ENCODE measurements around the gene RPAP3. TPM values are rescaled to one million over a fixed set of nuclear protein-coding genes. Genes with fewer than 3 reads are reported as not detected.

RPAP3 gene
- total RNA-seq, 1 donor from 2014 or later, result 19.9 TPM

DNA sequence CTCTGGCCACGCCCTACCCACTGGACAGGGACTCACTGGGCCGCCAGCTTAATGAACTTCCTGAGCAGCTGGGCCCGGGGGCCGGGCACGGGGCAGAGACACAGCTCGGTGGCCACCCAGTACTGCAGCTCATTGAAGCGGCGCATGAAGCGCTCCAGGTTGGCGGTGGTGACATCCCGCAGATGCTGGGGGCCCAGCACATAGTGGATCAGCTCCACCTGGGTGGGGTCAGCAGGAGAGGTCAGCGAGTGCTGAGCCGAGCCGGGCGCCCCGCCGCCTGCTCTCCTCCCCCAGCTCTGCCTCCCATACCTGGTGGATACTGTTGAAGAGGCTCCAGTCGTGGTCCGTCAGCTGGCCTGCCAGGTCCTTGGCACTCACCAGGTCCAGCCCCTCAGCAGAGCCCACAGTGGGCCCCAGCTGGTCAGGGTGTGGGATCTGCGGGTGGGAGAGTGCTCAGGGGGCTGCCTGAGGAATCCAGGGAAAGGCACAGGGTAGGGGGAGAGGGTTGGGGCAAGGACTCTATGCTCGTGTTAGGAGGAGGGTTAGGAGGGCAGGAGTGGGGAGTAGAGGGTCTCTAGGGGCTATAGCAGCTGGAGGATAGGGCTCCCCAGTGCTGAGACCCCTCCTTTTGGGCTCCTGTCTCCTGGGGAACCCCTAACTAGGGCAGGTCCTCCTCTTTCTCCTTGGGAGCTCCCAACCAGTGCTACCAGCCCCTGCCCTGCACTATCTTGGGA lies 34.9 kb upstream of the RPAP3 start:
- no peaks in the 10 kb centered on the region for H3K27me3 ChIP-seq
- intact Hi-C loops (cut with DNase I), result no loop called here
- H3K4me1 ChIP-seq, result peaks cover 52% of the 10 kb centered on the region
- H3K27ac ChIP-seq, result peak overlapping the region; percentile 47
- TF ChIP-seq, protein P1, sequence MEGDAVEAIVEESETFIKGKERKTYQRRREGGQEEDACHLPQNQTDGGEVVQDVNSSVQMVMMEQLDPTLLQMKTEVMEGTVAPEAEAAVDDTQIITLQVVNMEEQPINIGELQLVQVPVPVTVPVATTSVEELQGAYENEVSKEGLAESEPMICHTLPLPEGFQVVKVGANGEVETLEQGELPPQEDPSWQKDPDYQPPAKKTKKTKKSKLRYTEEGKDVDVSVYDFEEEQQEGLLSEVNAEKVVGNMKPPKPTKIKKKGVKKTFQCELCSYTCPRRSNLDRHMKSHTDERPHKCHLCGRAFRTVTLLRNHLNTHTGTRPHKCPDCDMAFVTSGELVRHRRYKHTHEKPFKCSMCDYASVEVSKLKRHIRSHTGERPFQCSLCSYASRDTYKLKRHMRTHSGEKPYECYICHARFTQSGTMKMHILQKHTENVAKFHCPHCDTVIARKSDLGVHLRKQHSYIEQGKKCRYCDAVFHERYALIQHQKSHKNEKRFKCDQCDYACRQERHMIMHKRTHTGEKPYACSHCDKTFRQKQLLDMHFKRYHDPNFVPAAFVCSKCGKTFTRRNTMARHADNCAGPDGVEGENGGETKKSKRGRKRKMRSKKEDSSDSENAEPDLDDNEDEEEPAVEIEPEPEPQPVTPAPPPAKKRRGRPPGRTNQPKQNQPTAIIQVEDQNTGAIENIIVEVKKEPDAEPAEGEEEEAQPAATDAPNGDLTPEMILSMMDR (IDR thresholded peaks at IDR 0.05), result no peak
- H3K36me3 ChIP-seq, result no peaks in the 10 kb centered on the region
- ATAC-seq, result no peak
- no peak for DNase-seq
- no peak overlapping the region for H3K4me3 ChIP-seq
- no peaks in the 10 kb centered on the region for H3K9me3 ChIP-seq

DNA sequence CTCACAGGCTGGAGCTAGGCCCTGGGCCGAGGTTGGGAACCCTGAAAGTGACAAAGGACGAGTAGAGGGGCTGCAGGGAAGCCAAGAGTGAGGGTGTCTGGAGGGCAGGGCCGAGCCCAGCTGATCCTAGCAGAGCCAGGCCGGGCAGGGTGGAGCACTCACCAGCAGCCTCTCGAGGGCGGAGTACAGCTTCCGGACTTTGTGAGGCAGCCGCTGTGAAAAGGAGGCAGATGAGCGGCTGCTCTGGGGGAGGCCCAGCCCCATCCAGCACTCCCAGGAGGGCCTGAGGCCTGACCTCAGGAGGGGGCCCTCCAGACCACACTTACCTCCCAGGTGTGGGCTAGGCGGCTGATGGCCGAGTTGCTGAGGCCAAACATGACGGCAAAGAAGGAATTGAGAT lies 34.1 kb upstream of the RPAP3 start:
- peaks cover 60% of the 10 kb centered on the region for H3K4me1 ChIP-seq
- DNase-seq (no peak), ATAC-seq (no peak)
- intact Hi-C loops (cut with DNase I), result no loop called here
- H3K4me3 ChIP-seq, result no peak overlapping the region
- H3K36me3 ChIP-seq, result no peaks in the 10 kb centered on the region
- no peaks in the 10 kb centered on the region for H3K27me3 ChIP-seq
- no peaks in the 10 kb centered on the region for H3K9me3 ChIP-seq
- TF ChIP-seq, protein P1 (IDR thresholded peaks at IDR 0.05), result no peak
- H3K27ac ChIP-seq, result peak overlapping the region; percentile 25

DNA sequence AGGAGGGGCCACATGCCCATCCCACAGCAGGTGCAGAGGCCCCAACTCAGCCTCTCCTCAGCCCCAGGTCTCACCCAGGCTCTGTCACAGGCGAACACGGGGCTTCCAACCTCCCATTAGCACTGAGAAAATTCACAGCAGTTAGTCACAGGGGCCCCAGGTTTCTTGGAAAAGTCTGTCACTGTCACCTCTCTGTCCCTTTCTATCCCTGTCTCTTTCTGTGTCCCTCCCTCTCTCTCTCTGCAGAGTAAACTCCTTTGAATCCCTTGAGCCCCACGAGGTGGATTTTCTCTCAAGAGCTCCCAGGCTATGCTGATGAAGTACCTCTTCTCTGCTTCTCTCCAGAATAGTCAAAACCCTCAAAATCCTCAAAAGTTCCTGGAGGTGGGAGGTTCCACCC lies 33.5 kb upstream of the RPAP3 start:
- ATAC-seq, result no peak
- H3K36me3 ChIP-seq, result no peaks in the 10 kb centered on the region
- no peak overlapping the region for H3K27ac ChIP-seq
- H3K27me3 ChIP-seq, result no peaks in the 10 kb centered on the region
- intact Hi-C loops (cut with DNase I), result no loop called here
- TF ChIP-seq, protein P1 (IDR thresholded peaks at IDR 0.05), result no peak
- no peak overlapping the region for H3K4me3 ChIP-seq
- H3K9me3 ChIP-seq, result no peaks in the 10 kb centered on the region
- H3K4me1 ChIP-seq, result peaks cover 61% of the 10 kb centered on the region
- no peak for DNase-seq

GRCh38 chr12:47737936-47738594 lies 32.2 kb upstream of the RPAP3 start:
- ATAC-seq (no peak), DNase-seq (no peak)
- no peaks in the 10 kb centered on the region for H3K9me3 ChIP-seq
- H3K36me3 ChIP-seq, result no peaks in the 10 kb centered on the region
- no peak overlapping the region for H3K4me3 ChIP-seq
- peaks cover 61% of the 10 kb centered on the region for H3K4me1 ChIP-seq
- TF ChIP-seq, protein P1 (IDR thresholded peaks at IDR 0.05), result no peak
- intact Hi-C loops (cut with DNase I), result no loop called here
- no peaks in the 10 kb centered on the region for H3K27me3 ChIP-seq
- peak overlapping the region; percentile 44 for H3K27ac ChIP-seq

DNA sequence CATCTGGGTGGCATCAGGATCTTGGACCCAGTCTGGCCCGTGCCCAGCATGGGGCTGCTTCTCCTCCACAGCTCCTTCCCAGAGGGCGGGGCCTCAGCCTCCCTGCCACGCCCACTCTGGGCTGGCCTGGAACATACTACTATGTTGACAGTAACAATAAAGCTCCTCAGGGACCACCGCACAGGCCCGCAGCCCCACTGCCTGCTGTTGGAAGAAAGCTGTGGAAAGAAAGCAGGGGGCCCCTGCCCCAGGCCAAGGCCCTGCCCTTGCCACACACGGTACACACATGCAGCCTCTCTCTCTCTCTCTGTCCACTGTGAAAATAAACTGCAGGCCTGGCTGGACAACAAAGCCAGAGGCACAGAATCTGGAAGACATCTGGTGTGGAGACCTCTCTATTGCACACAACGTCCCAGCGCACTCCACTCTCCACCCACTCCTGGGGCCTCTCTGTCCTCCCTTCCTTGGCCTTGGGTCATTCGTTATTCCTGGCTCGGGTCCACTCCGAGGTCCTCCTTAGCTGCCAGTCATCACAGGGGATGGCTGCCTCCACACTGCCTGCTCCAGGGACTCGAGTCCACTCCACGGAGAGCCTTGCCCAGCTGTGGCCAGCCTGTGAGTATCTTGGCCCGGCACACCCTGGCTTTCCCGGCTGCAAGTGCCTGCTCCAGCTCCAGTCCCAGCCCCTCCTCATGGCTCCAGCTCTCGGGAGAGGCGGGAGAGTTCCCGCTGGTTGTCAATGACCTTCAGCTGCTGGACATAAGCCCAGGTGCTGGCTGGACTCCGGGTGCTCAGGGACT lies 31.2 kb upstream of the RPAP3 start:
- Histone ChIP-seq H3K9me3 (no peaks in the 10 kb centered on the region), H3K4me3 (no peak overlapping the region), H3K27ac (peak overlapping the region; percentile 78), H3K36me3 (no peaks in the 10 kb centered on the region), H3K27me3 (no peaks in the 10 kb centered on the region), H3K4me1 (peaks cover 59% of the 10 kb centered on the region)
- intact Hi-C loops (cut with DNase I), result no loop called here
- peak; percentile 86 for ATAC-seq
- TF ChIP-seq, protein P1 (IDR thresholded peaks at IDR 0.05), result no peak
- peak; percentile 93 for DNase-seq

Measured in upper lobe of right lung (tissue), 1 donor.